K562 (cell line): Measurements from ENCODE around the gene GLTP. TPM values are rescaled to one million over a fixed set of nuclear protein-coding genes. Genes with fewer than 3 reads are reported as not detected.
A peak's percentile ranks its signal among the peaks of the same experiment; 100 is the strongest.

Experiments used
- ATAC-seq: fragments of 200-7000 bp; cut with Tn5 transposase; 3 replicates; pipeline ENCODE4 v1.9.1; 2020; ENCODE audit warnings: moderate library complexity
- BruUV-seq: library from RNA; stranded (reverse); fragments of 400-500 nt; replicated peaks from 2 replicates; lab custom pipeline; 2021; lab: Mats Ljungman, UMichigan
- CTCF ChIA-PET: fragments of 300-600 bp; formaldehyde crosslinking; extraction: SDS; loops from one replicate; lab custom pipeline; 2021; ENCODE audit warnings: low intra/inter-chr PET ratio; lab: Yijun Ruan, JAX
- POLR2A ChIA-PET: fragments of 300-600, 350-650 bp; sonication (Branson Sonifier 250); formaldehyde crosslinking; extraction: SDS; loops from one replicate; lab custom pipeline; 2021; ENCODE audit warnings: antibody characterized with exemption, inconsistent platforms; lab: Yijun Ruan, JAX
- DNase-seq, 4 experiments: peaks; one replicate each; pipeline versions ENCODE4 v3.0.0 to v3.0.0-alpha.2; 2011 to 2018; ENCODE audit warnings: low spot score in 3 of 4, mixed read lengths in 3 of 4; ENCODE audit errors: extremely low read depth in 1 of 4
- FAIRE-seq: peaks from 2 replicates; lab custom pipeline; 2011; peaks lifted over from hg19 to GRCh38; lab: Jason Lieb, UNC
- H2AFZ ChIP-seq: 2 replicates; pipeline ENCODE4 v1.6.0; 2011; ENCODE audit warnings: low read depth, low read length, control low read depth, inconsistent platforms
- H3K27ac ChIP-seq: fragments of 200-600 bp; 3 replicates; pipeline ENCODE4 v1.8.0; 2011; ENCODE audit warnings: low read depth, mild to moderate bottlenecking, control low read depth, inconsistent platforms, low read length, moderate library complexity, mixed read lengths; ENCODE audit errors: extremely low read depth
- H3K27me3 ChIP-seq, 2 experiments: fragments of 300-600 bp in 1 of 2; 2 replicates in 1 of 2; 3 replicates in 1 of 2; pipeline versions ENCODE4 v1.6.0 to v1.8.0; 2011; ENCODE audit warnings: inconsistent platforms in 2 of 2, low read length in 2 of 2, mild to moderate bottlenecking in 1 of 2, mixed read lengths in 1 of 2, moderate library complexity in 1 of 2; ENCODE audit not compliant: control insufficient read depth in 2 of 2, insufficient read depth in 2 of 2
- H3K36me3 ChIP-seq: fragments of 300-600 bp; 3 replicates; pipeline ENCODE4 v1.8.0; 2011; ENCODE audit warnings: mild to moderate bottlenecking, low read length, inconsistent platforms; ENCODE audit not compliant: control insufficient read depth, insufficient read depth
- H3K4me1 ChIP-seq, 2 experiments: fragments of 200-600 bp in 1 of 2; replicated peaks in 1 of 2; 2 replicates in 1 of 2; 3 replicates in 1 of 2; pipeline versions ENCODE4 v1.5.1 to v1.8.0; 2011; ENCODE audit warnings: inconsistent platforms in 2 of 2, low read length in 2 of 2, mild to moderate bottlenecking in 1 of 2, mixed read lengths in 1 of 2, moderate library complexity in 1 of 2; ENCODE audit not compliant: control insufficient read depth in 2 of 2, insufficient read depth in 2 of 2
- H3K4me2 ChIP-seq: 2 replicates; pipeline ENCODE4 v1.6.1; 2011; ENCODE audit warnings: low read length, control low read depth, inconsistent platforms, mixed read lengths; ENCODE audit not compliant: insufficient read depth
- H3K4me3 ChIP-seq: fragments of 200-600 bp; sonication (generic), shearing (Covaris generic); 2 replicates; pipeline ENCODE4 v1.5.1; 2016; ENCODE audit warnings: control low read depth, inconsistent platforms
- H3K79me2 ChIP-seq: fragments of 200-600 bp; 3 replicates; pipeline ENCODE4 v1.8.0; 2011; ENCODE audit warnings: low read length, inconsistent platforms; ENCODE audit not compliant: control insufficient read depth, insufficient read depth
- H3K9ac ChIP-seq, 2 experiments: 2 replicates each; pipeline versions ENCODE4 v1.6.0 to v1.6.1; 2011; ENCODE audit warnings: low read depth in 2 of 2, low read length in 2 of 2, control low read depth in 1 of 2, inconsistent platforms in 1 of 2, mild to moderate bottlenecking in 1 of 2, mixed read lengths in 1 of 2; ENCODE audit not compliant: insufficient read depth in 1 of 2
- H3K9me1 ChIP-seq: one replicate; pipeline ENCODE4 v1.6.0; 2011; ENCODE audit warnings: inconsistent platforms, mild to moderate bottlenecking, low read length, moderate library complexity; ENCODE audit not compliant: control insufficient read depth, insufficient read depth
- H3K9me3 ChIP-seq: replicated peaks from 2 replicates; pipeline ENCODE4 v1.5.1; 2011; ENCODE audit warnings: low read depth, low read length, inconsistent platforms; ENCODE audit not compliant: control insufficient read depth, insufficient read depth
- H4K20me1 ChIP-seq: replicated peaks from 2 replicates; pipeline ENCODE4 v1.6.1; 2011; ENCODE audit warnings: low read length, inconsistent platforms, mixed read lengths; ENCODE audit not compliant: control insufficient read depth, insufficient read depth
- ARNT ChIP-seq, 2 experiments: fragments of 450-650 bp; IDR thresholded peaks; 2 replicates each; pipeline ENCODE4 v1.6.1; 2016; ENCODE audit warnings: mild to moderate bottlenecking in 1 of 2
- BRD9 ChIP-seq: fragments of 450-650 bp; IDR thresholded peaks from 2 replicates; pipeline ENCODE4 v1.6.1; 2018; ENCODE audit warnings: low read depth; ENCODE audit not compliant: partially characterized antibody
- CBFA2T3 ChIP-seq: fragments of 450-650 bp; IDR thresholded peaks from 2 replicates; pipeline ENCODE4 v1.6.1; 2017
- CEBPG ChIP-seq, 3 experiments: fragments of 200-800 bp in 1 of 3; sonication (Bioruptor generic) in 1 of 3; sonication (generic) in 1 of 3; formaldehyde crosslinking in 1 of 3; IDR thresholded peaks in 2 of 3; conservative IDR thresholded peaks in 1 of 3; 2 replicates each; pipeline versions ENCODE4 v1.6.1 to v1.8.0; 2016 to 2022; ENCODE audit warnings: missing compliant biosample characterization in 2 of 3, missing genetic modification characterization in 2 of 3, mild to moderate bottlenecking in 1 of 3, missing genetic modification reagents in 1 of 3
- EZH2 ChIP-seq: IDR thresholded peaks from 2 replicates; pipeline ENCODE4 v1.6.1; 2012; ENCODE audit warnings: low read depth, mild to moderate bottlenecking, inconsistent platforms, low read length, borderline replicate concordance
- FOXK1 ChIP-seq: sonication (generic); formaldehyde crosslinking; IDR thresholded peaks from 2 replicates; pipeline ENCODE4 v1.8.0; 2022; ENCODE audit warnings: missing genetic modification reagents, mild to moderate bottlenecking, borderline replicate concordance
- HES1 ChIP-seq: fragments of 450-650 bp; IDR thresholded peaks from 2 replicates; pipeline ENCODE4 v1.6.1; 2016; ENCODE audit warnings: low read depth, mild to moderate bottlenecking, moderate library complexity
- HMGN3 ChIP-seq: IDR thresholded peaks from 2 replicates; pipeline ENCODE4 v1.6.1; 2011; ENCODE audit warnings: borderline replicate concordance, low read depth, mild to moderate bottlenecking, mixed read lengths, low read length; ENCODE audit not compliant: insufficient read length; ENCODE audit errors: extremely low read depth
- POLR3G ChIP-seq: IDR thresholded peaks from 2 replicates; pipeline ENCODE4 v1.6.1; 2011; ENCODE audit not compliant: insufficient read length, insufficient replicate concordance; ENCODE audit errors: extremely low read depth
- PRPF4 ChIP-seq: fragments of 200-400 bp; formaldehyde crosslinking; IDR thresholded peaks from one replicate; pipeline ENCODE4 v1.6.1; 2017; ENCODE audit warnings: low read length, low read depth, mild to moderate bottlenecking; ENCODE audit not compliant: insufficient read depth, poor library complexity, severe bottlenecking
- RBM15 ChIP-seq: fragments of 200-400 bp; formaldehyde crosslinking; IDR thresholded peaks from 2 replicates; pipeline ENCODE4 v1.6.1; 2018; ENCODE audit warnings: mild to moderate bottlenecking, low read length, moderate library complexity; ENCODE audit not compliant: insufficient read depth
- RBM25 ChIP-seq: fragments of 200-400 bp; formaldehyde crosslinking; IDR thresholded peaks from 2 replicates; pipeline ENCODE4 v1.6.1; 2018; ENCODE audit warnings: low read length, low read depth, moderate library complexity; ENCODE audit not compliant: severe bottlenecking
- SRF ChIP-seq, 2 experiments: fragments of 250-450, 450-650 bp in 1 of 2; sonication (Bioruptor Pico) in 1 of 2; sonication (generic) in 1 of 2; formaldehyde crosslinking; IDR thresholded peaks; 2 replicates each; pipeline versions ENCODE4 v1.5.0 to v1.5.1; 2020 to 2022; ENCODE audit warnings: mild to moderate bottlenecking in 1 of 2, missing genetic modification reagents in 1 of 2
- TEAD1 ChIP-seq, 2 experiments: fragments of 450-650 bp in 1 of 2; sonication (generic) in 1 of 2; formaldehyde crosslinking; IDR thresholded peaks; 2 replicates each; pipeline versions ENCODE4 v1.4.0 to v1.8.0; 2020 to 2022; ENCODE audit warnings: mild to moderate bottlenecking in 2 of 2, missing genetic modification reagents in 1 of 2
- ZNF695 ChIP-seq: fragments of 450-650 bp; formaldehyde crosslinking; IDR thresholded peaks from 2 replicates; pipeline ENCODE4 v1.4.0; 2020; ENCODE audit warnings: mild to moderate bottlenecking, moderate library complexity
- ZNF79 ChIP-seq: fragments of 250-450 bp; sonication (Bioruptor Pico); IDR thresholded peaks from 2 replicates; pipeline ENCODE4 v1.4.0; 2020; ENCODE audit warnings: low read depth, mild to moderate bottlenecking, moderate library complexity
- WGBS: fragments of 100-300 bp; shearing (Covaris generic); methylation state at CpG from one replicate; pipeline ENCODE4 v1.1.6; 2016; ENCODE audit warnings: low coverage, mixed read lengths; ENCODE audit not compliant: insufficient coverage; ENCODE audit errors: missing lambda C conversion rate; 5-methylcytosine and 5-hydroxymethylcytosine counted together
- in situ Hi-C: fragments of 300-500 bp; cut with MboI; formaldehyde crosslinking; loops from 4 replicates; pipeline ENCODE4 v1.15.0; 2018; ENCODE audit warnings: inconsistent platforms, mixed read lengths
- intact Hi-C: fragments of 100-400 bp; cut with micrococcal nuclease; formaldehyde crosslinking; loops from 2 replicates; pipeline ENCODE4 v1.14.2; 2022
- polyA plus RNA-seq, 8 experiments: library from polyadenylated mRNA; depleted of rRNA in 4 of 8; stranded (reverse) in 5 of 8; unstranded in 3 of 8; fragments of >200 nt; fragmentation: Nextera tagmentation in 2 of 8; fragmentation: Illumina TruSeq in 1 of 8; extraction: Ambion mirVana in 2 of 8; extraction: Trizol in 1 of 8; gene quantifications; 2 replicates each; pipeline versions ENCODE4 v1.2.1 to v1.2.3, GENCODE V29; 2011 to 2014; ENCODE audit warnings: inconsistent platforms in 1 of 8, missing spikeins in 1 of 8
- total RNA-seq, 7 experiments: library from RNA; depleted of rRNA in 6 of 7; stranded (reverse); fragments of >200 nt in 6 of 7; fragmentation: Illumina TruSeq in 2 of 7; extraction: Trizol in 2 of 7; gene quantifications; 2 replicates each; pipeline versions ENCODE4 v1.2.1 to v1.2.3, GENCODE V29; 2011 to 2021; ENCODE audit warnings: low replicate concordance in 1 of 7
- TF ChIP-seq, protein P1 (sequence below): fragments of 450-650 bp; conservative IDR thresholded peaks from 2 replicates; pipeline ENCODE4 v1.6.1; 2016; ENCODE audit warnings: missing genetic modification characterization, low read depth, mild to moderate bottlenecking, missing compliant biosample characterization, moderate library complexity
- TF ChIP-seq, protein P2 (sequence below): fragments of 450-650 bp; formaldehyde crosslinking; IDR thresholded peaks from 2 replicates; pipeline ENCODE4 v1.4.0; 2020; ENCODE audit warnings: mild to moderate bottlenecking, moderate library complexity

GLTP gene
- total and polyA plus RNA-seq, 9 of the 15 experiments (the other 6 are each of a cell fraction or from before 2014, with no cell fraction given) = 4.4 to 8.3 (median 6.1) TPM

DNA sequence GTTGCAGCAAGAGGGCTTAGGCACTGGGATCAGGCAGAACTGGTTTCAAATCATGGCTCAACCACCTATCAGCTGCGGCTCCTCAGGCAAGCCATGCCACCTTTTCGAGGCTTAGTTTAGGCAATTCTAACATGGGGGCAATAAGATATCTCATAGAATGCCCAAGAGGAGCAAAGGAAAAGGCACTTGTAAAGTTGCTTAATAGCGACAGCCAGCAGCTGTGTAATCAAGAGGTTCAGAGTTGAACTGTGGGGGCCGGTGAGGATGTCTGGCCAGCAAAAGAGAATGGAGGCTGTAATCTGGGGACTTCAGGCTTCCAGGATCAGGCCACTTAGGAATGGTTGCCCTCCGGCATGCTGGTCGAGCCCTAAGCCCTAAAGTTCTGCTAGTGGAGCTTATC lies 16.7 kb upstream of the GLTP start (continued):
- TF ChIP-seq SRF (CRISPR knock-in tag; IDR thresholded peaks at IDR 0.05) (no peak), CBFA2T3 (0 out of 2 replicates have a peak, but pooled peaks have one; percentile 13), RBM25 (peak; percentile 28)

DNA sequence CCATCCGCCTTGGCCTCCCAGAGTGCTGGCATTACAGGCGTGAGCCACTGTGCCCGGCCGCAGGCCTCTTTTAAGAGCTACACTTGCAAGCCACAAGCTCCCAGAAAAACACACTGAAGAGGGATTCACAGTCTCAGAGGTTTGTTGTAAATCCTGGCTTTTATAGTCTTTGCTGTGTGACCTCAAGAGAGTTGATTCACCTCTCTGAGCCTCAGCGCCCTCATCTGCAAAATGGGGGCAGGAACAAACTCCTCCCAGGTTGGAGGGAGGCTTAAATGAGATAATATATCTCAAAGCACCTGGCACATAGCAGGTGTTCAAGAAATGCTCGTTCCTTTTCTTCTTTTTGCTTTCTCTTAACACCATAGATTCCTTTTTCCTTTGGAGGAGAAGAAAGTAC lies 15.8 kb upstream of the GLTP start:
- in situ Hi-C loops = no loop called here
- Histone ChIP-seq H3K36me3 (no peaks in the 10 kb centered on the region), H3K79me2 (peaks cover 12% of the 10 kb centered on the region), H3K9ac (no peak overlapping the region), H3K4me1 (peaks cover 4 to 10% of the 10 kb centered on the region in 2 experiments; a peak in 3 of 5 replicates), H3K27me3 (peaks cover 4 to 15% of the 10 kb centered on the region in 2 experiments; a peak in 4 of 5 replicates), H3K4me3 (no peak overlapping the region), H3K27ac (no peak overlapping the region), H2AFZ (no peak overlapping the region), H3K9me1 (no peaks in the 10 kb centered on the region), H4K20me1 (no peaks in the 10 kb centered on the region), H3K9me3 (no peaks in the 10 kb centered on the region), H3K4me2 (no peak overlapping the region)
- DNase-seq (no peak), ATAC-seq (no peak), FAIRE-seq (no peak)
- intact Hi-C loops = no loop called here
- no TSS peak for BruUV-seq
- WGBS = 42% methylated on average over 6 of the region's 6 CpGs
- POLR2A ChIA-PET = interaction anchor here (0.7 kb wide), 1 partner anchor 8 kb away, joined by 3 read pairs; no protein-coding TSS in a partner anchor
- CTCF ChIA-PET = no interaction called here
- TF ChIP-seq, protein P1, sequence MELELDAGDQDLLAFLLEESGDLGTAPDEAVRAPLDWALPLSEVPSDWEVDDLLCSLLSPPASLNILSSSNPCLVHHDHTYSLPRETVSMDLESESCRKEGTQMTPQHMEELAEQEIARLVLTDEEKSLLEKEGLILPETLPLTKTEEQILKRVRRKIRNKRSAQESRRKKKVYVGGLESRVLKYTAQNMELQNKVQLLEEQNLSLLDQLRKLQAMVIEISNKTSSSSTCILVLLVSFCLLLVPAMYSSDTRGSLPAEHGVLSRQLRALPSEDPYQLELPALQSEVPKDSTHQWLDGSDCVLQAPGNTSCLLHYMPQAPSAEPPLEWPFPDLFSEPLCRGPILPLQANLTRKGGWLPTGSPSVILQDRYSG = no peak
- TF ChIP-seq FOXK1 (CRISPR knock-in tag) = no peak
- no peak for TF ChIP-seq ARNT (IDR thresholded peaks at IDR 0.05)
- no peak for TF ChIP-seq BRD9
- no peak for TF ChIP-seq ZNF79 (CRISPR knock-in tag)
- no peak for TF ChIP-seq TEAD1 (CRISPR knock-in tag; IDR thresholded peaks at IDR 0.05)
- no peak for TF ChIP-seq ZNF695 (CRISPR knock-in tag)
- no peak for TF ChIP-seq CEBPG (CRISPR knock-in tag; IDR thresholded peaks at IDR 0.05)
- no peak for TF ChIP-seq CEBPG (tag; conservative IDR thresholded peaks at IDR 0.05 in 1 of 2, IDR thresholded peaks at IDR 0.05 in 1 of 2)
- TF ChIP-seq RBM15 = no peak
- TF ChIP-seq, protein P2, sequence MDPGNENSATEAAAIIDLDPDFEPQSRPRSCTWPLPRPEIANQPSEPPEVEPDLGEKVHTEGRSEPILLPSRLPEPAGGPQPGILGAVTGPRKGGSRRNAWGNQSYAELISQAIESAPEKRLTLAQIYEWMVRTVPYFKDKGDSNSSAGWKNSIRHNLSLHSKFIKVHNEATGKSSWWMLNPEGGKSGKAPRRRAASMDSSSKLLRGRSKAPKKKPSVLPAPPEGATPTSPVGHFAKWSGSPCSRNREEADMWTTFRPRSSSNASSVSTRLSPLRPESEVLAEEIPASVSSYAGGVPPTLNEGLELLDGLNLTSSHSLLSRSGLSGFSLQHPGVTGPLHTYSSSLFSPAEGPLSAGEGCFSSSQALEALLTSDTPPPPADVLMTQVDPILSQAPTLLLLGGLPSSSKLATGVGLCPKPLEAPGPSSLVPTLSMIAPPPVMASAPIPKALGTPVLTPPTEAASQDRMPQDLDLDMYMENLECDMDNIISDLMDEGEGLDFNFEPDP (CRISPR knock-in tag) = no peak
- TF ChIP-seq EZH2 = no peak
- TF ChIP-seq PRPF4 = no peak
- no peak for TF ChIP-seq POLR3G
- TF ChIP-seq HES1 = no peak
- TF ChIP-seq HMGN3 = no peak
